Glomerular endothelial cell (primary cell): ENCODE data around the gene CBFA2T3. TPM values are rescaled to one million over a fixed set of nuclear protein-coding genes. Genes with fewer than 3 reads are reported as not detected.

Source experiments
- DNase-seq: peaks from one replicate; pipeline ENCODE4 v3.0.0-alpha.2; 2011; ENCODE audit warnings: low read depth, low spot score; ENCODE audit errors: extremely low read depth
- total RNA-seq: library from RNA; depleted of rRNA; stranded (reverse); fragments of >200 nt; gene quantifications from 2 replicates; pipeline ENCODE4 v1.2.3, GENCODE V29; 2015

Gene CBFA2T3
- total RNA-seq, 1 donor from 2014 or later, result 0.23 TPM

- DNase-seq, result no peak
Observed at GRCh38 chr16:88828711-88829110, 148.3 kb downstream of the CBFA2T3 start.

GRCh38 chr16:88827727-88828126, 149.3 kb downstream of the CBFA2T3 start:
- no peak for DNase-seq

GRCh38 chr16:88826070-88826840, 150.8 kb downstream of the CBFA2T3 start:
- DNase-seq, result no peak

GRCh38 chr16:88825146-88825545, 151.9 kb downstream of the CBFA2T3 start:
- DNase-seq, result no peak

Other genes starting within 250 kb of the CBFA2T3 start
- gene PIEZO1, start 192.0 kb downstream of the CBFA2T3 start, total RNA-seq, result 289 and 466 TPM in 2 replicates
- gene CDT1, start 173.4 kb downstream of the CBFA2T3 start, total RNA-seq, result 10.9 and 17.8 TPM in 2 replicates
- 189 and 288 TPM in 2 replicates for gene APRT, start 165.3 kb downstream of the CBFA2T3 start, total RNA-seq
- 47.8 and 60.4 TPM in 2 replicates for gene GALNS, start 120.3 kb downstream of the CBFA2T3 start, total RNA-seq
- 47.4 and 53.1 TPM in 2 replicates for gene TRAPPC2L, start 120.1 kb downstream of the CBFA2T3 start, total RNA-seq
- not detected in 2 replicates for gene PABPN1L, start 110.5 kb downstream of the CBFA2T3 start, total RNA-seq
- gene ACSF3, start 116.6 kb upstream of the CBFA2T3 start, total RNA-seq, result 21.7 and 27.0 TPM in 2 replicates
- 0.06 TPM in 1 of 2 replicates, not detected in the other for gene CDH15, start 194.5 kb upstream of the CBFA2T3 start, total RNA-seq
- gene SLC22A31, start 223.3 kb upstream of the CBFA2T3 start, total RNA-seq, result not detected in 2 replicates
- gene ZNF778, start 240.5 kb upstream of the CBFA2T3 start, total RNA-seq, result 7.9 and 10.6 TPM in 2 replicates